Activated CD8-positive, alpha-beta T cell treated with anti-CD3 and anti-CD28 coated beads for 36 hours (primary cell): ENCODE results near the gene INPP4A. TPM values are rescaled to one million over a fixed set of nuclear protein-coding genes. Genes with fewer than 3 reads are reported as not detected.
A peak's percentile ranks its signal among the peaks of the same experiment; 100 is the strongest.

Experiments used
- ATAC-seq: fragments of 200-7000 bp; cut with Tn5 transposase; one replicate; pipeline ENCODE4 v1.10.0; 2021; ENCODE audit warnings: mild to moderate bottlenecking, moderate library complexity
- CTCF ChIA-PET: fragments of 350-600 bp; sonication (Branson Sonifier 250); formaldehyde crosslinking; loops from one replicate; lab custom pipeline; 2021; ENCODE audit warnings: antibody characterized with exemption; lab: Charles Lee
- POLR2A ChIA-PET: fragments of 350-600 bp; sonication (Branson Sonifier 250); formaldehyde crosslinking; loops from one replicate; lab custom pipeline; 2021; ENCODE audit warnings: antibody characterized with exemption; lab: Charles Lee
- DNase-seq: peaks from one replicate; pipeline ENCODE4 v3.0.0-alpha.2; 2020
- H3K27ac Mint-ChIP-seq: one replicate; pipeline ENCODE4 v1.8.0; 2021; ENCODE audit warnings: mild to moderate bottlenecking, mixed read lengths
- H3K27me3 Mint-ChIP-seq: one replicate; pipeline ENCODE4 v1.8.0; 2021; ENCODE audit warnings: mixed read lengths
- H3K36me3 Mint-ChIP-seq: one replicate; pipeline ENCODE4 v1.8.0; 2021; ENCODE audit warnings: low read depth, mixed read lengths
- H3K4me1 Mint-ChIP-seq: one replicate; pipeline ENCODE4 v1.8.0; 2021; ENCODE audit warnings: low read depth, mixed read lengths
- H3K4me3 Mint-ChIP-seq: one replicate; pipeline ENCODE4 v1.8.0; 2021; ENCODE audit warnings: mild to moderate bottlenecking, moderate library complexity, mixed read lengths
- H3K9me3 Mint-ChIP-seq: one replicate; pipeline ENCODE4 v1.8.0; 2021; ENCODE audit warnings: mixed read lengths
- intact Hi-C: fragments of 100-400 bp; cut with micrococcal nuclease; formaldehyde crosslinking; loops from one replicate; pipeline ENCODE4 v1.10.0; 2022
- total RNA-seq, 2 experiments: library from RNA; stranded (reverse); gene quantifications; one replicate each; pipeline ENCODE4 v1.2.3, GENCODE V29; 2021
- TF ChIP-seq, protein P1 (sequence below): fragments of 200-600 bp; IDR thresholded peaks from one replicate; pipeline ENCODE4 v1.8.0; 2022; ENCODE audit warnings: antibody characterized with exemption, mild to moderate bottlenecking

The INPP4A gene
- total RNA-seq, 2 experiments from 2014 or later = 46.7 to 46.9 TPM

GRCh38 chr2:98561902-98562695 is 117.4 kb downstream of the INPP4A start:
- no peak for ATAC-seq
- no peaks in the 10 kb centered on the region for H3K27me3 Mint-ChIP-seq
- H3K36me3 Mint-ChIP-seq = peaks cover 38% of the 10 kb centered on the region
- CTCF ChIA-PET = interaction anchor here (1.0 kb wide), 1 partner anchor 149 kb away, joined by 4 read pairs; no protein-coding TSS in a partner anchor
- TF ChIP-seq, protein P1, sequence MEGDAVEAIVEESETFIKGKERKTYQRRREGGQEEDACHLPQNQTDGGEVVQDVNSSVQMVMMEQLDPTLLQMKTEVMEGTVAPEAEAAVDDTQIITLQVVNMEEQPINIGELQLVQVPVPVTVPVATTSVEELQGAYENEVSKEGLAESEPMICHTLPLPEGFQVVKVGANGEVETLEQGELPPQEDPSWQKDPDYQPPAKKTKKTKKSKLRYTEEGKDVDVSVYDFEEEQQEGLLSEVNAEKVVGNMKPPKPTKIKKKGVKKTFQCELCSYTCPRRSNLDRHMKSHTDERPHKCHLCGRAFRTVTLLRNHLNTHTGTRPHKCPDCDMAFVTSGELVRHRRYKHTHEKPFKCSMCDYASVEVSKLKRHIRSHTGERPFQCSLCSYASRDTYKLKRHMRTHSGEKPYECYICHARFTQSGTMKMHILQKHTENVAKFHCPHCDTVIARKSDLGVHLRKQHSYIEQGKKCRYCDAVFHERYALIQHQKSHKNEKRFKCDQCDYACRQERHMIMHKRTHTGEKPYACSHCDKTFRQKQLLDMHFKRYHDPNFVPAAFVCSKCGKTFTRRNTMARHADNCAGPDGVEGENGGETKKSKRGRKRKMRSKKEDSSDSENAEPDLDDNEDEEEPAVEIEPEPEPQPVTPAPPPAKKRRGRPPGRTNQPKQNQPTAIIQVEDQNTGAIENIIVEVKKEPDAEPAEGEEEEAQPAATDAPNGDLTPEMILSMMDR = no peak
- peak overlapping the region; percentile 50 for H3K27ac Mint-ChIP-seq
- H3K9me3 Mint-ChIP-seq = no peaks in the 10 kb centered on the region
- no peak for DNase-seq
- H3K4me3 Mint-ChIP-seq = no peak overlapping the region
- intact Hi-C loops = no loop called here
- peaks cover 34% of the 10 kb centered on the region for H3K4me1 Mint-ChIP-seq
- POLR2A ChIA-PET = no interaction called here

- Mint-ChIP-seq H3K9me3 (no peaks in the 10 kb centered on the region), H3K27me3 (no peaks in the 10 kb centered on the region), H3K4me1 (peaks cover 22% of the 10 kb centered on the region), H3K4me3 (no peak overlapping the region), H3K27ac (no peak overlapping the region), H3K36me3 (peaks cover 31% of the 10 kb centered on the region)
- ATAC-seq (no peak), DNase-seq (no peak)
- intact Hi-C loops = no loop called here
- TF ChIP-seq, protein P1 = no peak
- POLR2A ChIA-PET = no interaction called here
- CTCF ChIA-PET = interaction anchor here (0.8 kb wide), 1 partner anchor 756 kb away, joined by 3 read pairs; no protein-coding TSS in a partner anchor
Measured at GRCh38 chr2:98563394-98563793, 118.7 kb downstream of the INPP4A start.

DNA sequence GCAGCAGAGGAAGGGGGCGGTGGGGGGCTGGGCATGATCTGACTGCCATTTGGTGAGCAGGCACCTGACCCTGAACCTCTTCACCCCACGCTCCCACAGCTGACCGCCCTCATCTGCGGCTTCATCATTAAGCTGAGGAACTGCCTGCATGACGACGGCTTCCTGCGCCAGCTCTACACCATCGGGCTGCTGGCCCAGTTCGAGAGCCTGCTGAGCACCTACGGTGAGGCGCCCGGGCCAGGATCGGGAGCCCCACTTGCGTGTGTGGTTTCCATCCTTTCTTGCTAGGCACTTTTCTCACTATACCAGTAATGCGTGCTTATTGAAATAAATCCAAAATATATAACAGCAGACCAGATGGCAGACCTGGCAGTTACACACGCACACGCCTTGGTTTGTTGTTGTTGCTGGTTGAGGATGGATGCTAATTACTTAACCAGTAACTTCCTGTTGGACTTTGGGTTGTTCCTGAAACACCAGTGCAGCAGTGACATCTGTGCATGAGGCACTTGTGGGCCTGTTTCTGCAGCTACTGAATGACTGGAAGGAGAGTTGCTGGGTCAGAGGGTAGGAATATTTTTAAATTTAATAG is 120.0 kb downstream of the INPP4A start:
- H3K27me3 Mint-ChIP-seq = no peaks in the 10 kb centered on the region
- peaks cover 24% of the 10 kb centered on the region for H3K36me3 Mint-ChIP-seq
- no peaks in the 10 kb centered on the region for H3K9me3 Mint-ChIP-seq
- peaks cover 10% of the 10 kb centered on the region for H3K4me1 Mint-ChIP-seq
- TF ChIP-seq, protein P1 = no peak
- intact Hi-C loops = no loop called here
- CTCF ChIA-PET = no interaction called here
- POLR2A ChIA-PET = no interaction called here
- ATAC-seq (no peak), DNase-seq (no peak)
- H3K4me3 Mint-ChIP-seq = no peak overlapping the region
- H3K27ac Mint-ChIP-seq = no peak overlapping the region

- POLR2A ChIA-PET = no interaction called here
- TF ChIP-seq, protein P1 = no peak
- Mint-ChIP-seq H3K36me3 (peaks cover 27% of the 10 kb centered on the region), H3K27me3 (no peaks in the 10 kb centered on the region), H3K4me1 (peaks cover 5% of the 10 kb centered on the region), H3K9me3 (no peaks in the 10 kb centered on the region), H3K4me3 (no peak overlapping the region), H3K27ac (peak overlapping the region; percentile 6)
- intact Hi-C loops = no loop called here
- CTCF ChIA-PET = no interaction called here
- DNase-seq = no peak
- ATAC-seq = no peak
Measured at GRCh38 chr2:98565286-98565860, 120.7 kb downstream of the INPP4A start.

- H3K36me3 Mint-ChIP-seq = peaks cover 26% of the 10 kb centered on the region
- intact Hi-C loops = no loop called here
- no peaks in the 10 kb centered on the region for H3K27me3 Mint-ChIP-seq
- POLR2A ChIA-PET = no interaction called here
- H3K9me3 Mint-ChIP-seq = no peaks in the 10 kb centered on the region
- peaks cover 5% of the 10 kb centered on the region for H3K4me1 Mint-ChIP-seq
- no peak overlapping the region for H3K4me3 Mint-ChIP-seq
- CTCF ChIA-PET = no interaction called here
- TF ChIP-seq, protein P1 = no peak
- no peak for ATAC-seq
- H3K27ac Mint-ChIP-seq = peak overlapping the region; percentile 4
- no peak for DNase-seq
Measured at GRCh38 chr2:98565941-98566340, 121.3 kb downstream of the INPP4A start.
